GM06990 (cell line): ENCODE data around the gene RDH16.

Experiments used
- DNase-seq: peaks from one replicate; pipeline ENCODE4 v3.0.0-alpha.2; 2011; ENCODE audit not compliant: insufficient read length; ENCODE audit errors: extremely low read depth
- H3K27me3 ChIP-seq: replicated peaks from 2 replicates; pipeline ENCODE4 v1.6.0; 2011; ENCODE audit warnings: low read length; ENCODE audit not compliant: control insufficient read depth, insufficient read depth
- H3K36me3 ChIP-seq: 2 replicates; pipeline ENCODE4 v1.5.1; 2011; ENCODE audit warnings: low read length; ENCODE audit not compliant: control insufficient read depth, insufficient read depth
- H3K4me3 ChIP-seq: replicated peaks from 2 replicates; pipeline ENCODE4 v1.5.1; 2011; ENCODE audit warnings: low read depth, mild to moderate bottlenecking, control low read depth, low read length
- CTCF ChIP-seq: IDR thresholded peaks from 2 replicates; pipeline ENCODE4 v1.5.1; 2011; ENCODE audit warnings: low read length, control low read depth, mild to moderate bottlenecking, inconsistent platforms; ENCODE audit not compliant: insufficient read depth, poor library complexity, severe bottlenecking

RDH16 gene

GRCh38 chr12:56955631-56956256, 1.7 kb downstream of the RDH16 start:
- TF ChIP-seq CTCF, result no peak
- no peaks in the 10 kb centered on the region for H3K36me3 ChIP-seq
- DNase-seq, result no peak
- 0 out of 2 replicates have a peak, but pooled peaks cover 2% of the 10 kb centered on the region for H3K27me3 ChIP-seq
- no peak overlapping the region for H3K4me3 ChIP-seq

- Histone ChIP-seq H3K4me3 (no peak overlapping the region), H3K36me3 (no peaks in the 10 kb centered on the region), H3K27me3 (0 out of 2 replicates have a peak, but pooled peaks cover 2% of the 10 kb centered on the region)
- no peak for TF ChIP-seq CTCF
- DNase-seq, result no peak
These were observed 2.5 kb downstream of the RDH16 start for GRCh38 chr12:56954958-56955355.

GRCh38 chr12:56954057-56954957, 3.1 kb downstream of the RDH16 start:
- Histone ChIP-seq H3K27me3 (0 out of 2 replicates have a peak, but pooled peaks cover 2% of the 10 kb centered on the region), H3K36me3 (no peaks in the 10 kb centered on the region), H3K4me3 (no peak overlapping the region)
- DNase-seq, result no peak
- TF ChIP-seq CTCF, result no peak

GRCh38 chr12:56953314-56953713, 4.1 kb downstream of the RDH16 start:
- H3K27me3 ChIP-seq, result 0 out of 2 replicates have a peak, but pooled peaks cover 2% of the 10 kb centered on the region
- no peaks in the 10 kb centered on the region for H3K36me3 ChIP-seq
- DNase-seq, result no peak
- TF ChIP-seq CTCF, result no peak
- H3K4me3 ChIP-seq, result no peak overlapping the region

- no peak for TF ChIP-seq CTCF
- Histone ChIP-seq H3K4me3 (no peak overlapping the region), H3K36me3 (no peaks in the 10 kb centered on the region), H3K27me3 (0 out of 2 replicates have a peak, but pooled peaks cover 2% of the 10 kb centered on the region)
- no peak for DNase-seq
These were observed 5.6 kb downstream of the RDH16 start for GRCh38 chr12:56951582-56952339.
